ENCODE measurements around the gene PLP2.
A peak's percentile ranks its signal among the peaks of the same experiment; 100 is the strongest.

The PLP2 gene

DNA sequence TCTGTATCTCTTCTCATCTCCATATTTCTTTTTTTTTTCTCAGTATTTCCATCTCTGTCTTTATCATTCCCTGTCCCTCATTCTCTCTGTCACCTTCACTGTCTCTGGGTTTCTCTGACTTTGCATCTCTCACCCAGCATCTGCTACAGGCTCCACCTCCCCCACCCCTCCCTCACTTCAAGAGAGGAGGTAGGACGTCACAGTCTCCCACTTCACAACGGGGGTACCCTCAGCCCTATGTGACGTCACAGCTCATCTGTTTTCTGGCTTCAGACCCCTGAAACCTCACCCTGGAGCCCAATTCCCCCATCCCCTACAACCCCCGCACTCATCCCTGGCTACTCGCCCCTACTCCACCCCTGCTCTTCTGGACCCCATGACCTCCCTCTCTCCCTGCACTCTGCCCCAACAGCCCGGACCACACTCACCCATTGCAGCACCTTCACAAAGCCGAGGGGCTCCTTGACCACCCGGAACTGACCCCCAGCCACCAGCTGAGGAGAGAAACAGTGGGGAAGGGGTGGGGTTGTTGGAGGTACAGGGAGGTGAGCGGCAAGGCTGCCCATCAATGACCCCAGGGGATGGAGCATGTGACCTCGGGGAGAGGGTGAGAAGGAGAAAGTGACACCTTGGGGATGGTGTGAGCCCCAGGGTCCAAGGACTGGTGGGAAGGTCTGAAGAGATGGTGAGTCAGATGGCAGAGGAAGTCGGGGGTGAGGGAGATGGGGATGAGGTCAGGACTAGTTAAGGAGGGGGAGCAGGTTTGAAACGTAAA is 27.0 kb downstream of the PLP2 start:
- no peak overlapping the region for H3K4me3 ChIP-seq (ENCODE audit: low read depth, low read length)
- TF ChIP-seq, protein P1, sequence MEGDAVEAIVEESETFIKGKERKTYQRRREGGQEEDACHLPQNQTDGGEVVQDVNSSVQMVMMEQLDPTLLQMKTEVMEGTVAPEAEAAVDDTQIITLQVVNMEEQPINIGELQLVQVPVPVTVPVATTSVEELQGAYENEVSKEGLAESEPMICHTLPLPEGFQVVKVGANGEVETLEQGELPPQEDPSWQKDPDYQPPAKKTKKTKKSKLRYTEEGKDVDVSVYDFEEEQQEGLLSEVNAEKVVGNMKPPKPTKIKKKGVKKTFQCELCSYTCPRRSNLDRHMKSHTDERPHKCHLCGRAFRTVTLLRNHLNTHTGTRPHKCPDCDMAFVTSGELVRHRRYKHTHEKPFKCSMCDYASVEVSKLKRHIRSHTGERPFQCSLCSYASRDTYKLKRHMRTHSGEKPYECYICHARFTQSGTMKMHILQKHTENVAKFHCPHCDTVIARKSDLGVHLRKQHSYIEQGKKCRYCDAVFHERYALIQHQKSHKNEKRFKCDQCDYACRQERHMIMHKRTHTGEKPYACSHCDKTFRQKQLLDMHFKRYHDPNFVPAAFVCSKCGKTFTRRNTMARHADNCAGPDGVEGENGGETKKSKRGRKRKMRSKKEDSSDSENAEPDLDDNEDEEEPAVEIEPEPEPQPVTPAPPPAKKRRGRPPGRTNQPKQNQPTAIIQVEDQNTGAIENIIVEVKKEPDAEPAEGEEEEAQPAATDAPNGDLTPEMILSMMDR (IDR thresholded peaks at IDR 0.05; ENCODE audit: borderline replicate concordance, insufficient read depth, low read depth, low read length) = no peak

DNA sequence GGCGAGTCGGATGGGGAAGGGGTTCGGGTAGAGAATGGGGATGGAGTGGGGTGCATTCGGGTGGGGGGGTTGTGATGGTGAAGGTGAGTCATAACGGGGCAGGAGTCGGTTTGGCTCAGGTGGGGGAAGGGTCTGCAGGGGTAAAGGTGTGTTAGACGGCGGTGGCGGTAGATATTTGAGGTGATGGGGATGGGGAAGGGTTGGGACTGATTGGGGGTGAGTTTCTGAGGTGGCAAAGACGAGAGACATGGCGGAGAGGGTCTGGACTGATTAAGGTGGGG is 27.6 kb downstream of the PLP2 start:
- TF ChIP-seq, protein P1 (IDR thresholded peaks at IDR 0.05; ENCODE audit: borderline replicate concordance, insufficient read depth, low read depth, low read length) = no peak
- no peak overlapping the region for H3K4me3 ChIP-seq (ENCODE audit: low read depth, low read length)

DNA sequence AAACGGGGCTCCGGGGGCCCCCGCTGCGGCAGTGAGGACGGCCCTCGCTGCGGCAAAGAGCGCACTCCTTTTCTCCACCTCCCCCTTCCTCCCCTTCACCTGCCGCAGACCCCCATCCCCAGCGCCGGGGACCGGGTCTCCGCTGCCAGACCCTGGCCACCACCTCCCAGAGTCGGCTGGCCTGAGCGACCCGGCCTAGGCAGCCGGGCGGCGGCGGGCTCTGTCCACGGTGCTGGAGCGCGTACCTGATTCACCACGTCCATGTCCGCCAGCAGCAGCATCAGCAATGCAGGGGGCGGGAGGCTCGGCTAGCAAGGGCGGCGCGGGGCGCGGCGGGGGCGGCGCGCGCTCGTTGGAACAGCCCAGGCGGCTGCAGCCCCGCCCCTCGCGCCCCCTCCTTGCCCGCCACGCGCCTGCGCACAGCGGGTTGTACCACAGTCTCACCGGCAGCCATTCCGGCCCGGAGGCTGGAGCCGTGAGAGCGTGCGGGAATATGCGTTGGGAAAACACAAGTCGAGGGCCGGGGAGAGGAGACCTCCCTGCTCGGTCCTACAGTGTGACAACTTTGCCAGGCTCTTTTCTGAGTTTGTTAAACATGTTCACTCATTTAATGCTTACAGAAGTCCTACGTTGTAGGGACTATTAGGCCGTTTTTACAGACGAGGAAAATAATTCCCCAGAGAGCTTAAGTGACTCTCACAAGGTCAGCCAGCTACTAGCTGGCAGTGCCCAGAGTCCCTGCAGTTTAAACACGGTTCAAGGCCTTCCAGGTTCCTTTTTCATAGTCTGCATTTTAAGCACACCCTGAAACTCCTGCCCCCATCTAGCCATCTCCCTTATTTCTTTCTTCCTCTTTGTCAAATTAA is 28.4 kb downstream of the PLP2 start, which contains the start of gene SYP:
Gene SYP, minus strand, starts transcription at position 288 of the 866 bp plus-strand sequence. Its CDS starts 7 bp downstream, at position 281.
- TF ChIP-seq, protein P1 (IDR thresholded peaks at IDR 0.05; ENCODE audit: borderline replicate concordance, insufficient read depth, low read depth, low read length) = no peak
- H3K4me3 ChIP-seq (ENCODE audit: low read depth, low read length) = peak within 1 kb of the TSS; percentile 34

DNA sequence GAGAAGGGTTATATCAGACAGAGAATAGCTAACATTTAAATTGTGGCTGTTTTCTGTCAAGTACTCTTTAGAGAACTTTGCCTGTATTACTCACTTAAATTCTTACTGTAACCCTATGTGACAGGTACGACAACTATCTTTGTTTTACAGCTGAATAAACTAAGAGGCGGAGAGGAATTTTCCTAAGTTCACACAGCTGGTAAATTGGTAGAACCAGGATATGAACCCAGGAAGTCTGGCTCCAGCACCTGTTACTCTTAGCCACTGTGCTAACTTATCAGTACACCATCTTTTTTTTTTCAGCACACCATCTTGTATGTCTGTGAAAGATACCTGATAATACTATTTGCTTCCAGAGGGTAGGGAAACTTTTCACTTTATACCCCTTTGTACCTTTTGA is 30.3 kb downstream of the PLP2 start:
- TF ChIP-seq, protein P1 (IDR thresholded peaks at IDR 0.05; ENCODE audit: borderline replicate concordance, insufficient read depth, low read depth, low read length) = no peak
- H3K4me3 ChIP-seq (ENCODE audit: low read depth, low read length) = no peak overlapping the region

DNA sequence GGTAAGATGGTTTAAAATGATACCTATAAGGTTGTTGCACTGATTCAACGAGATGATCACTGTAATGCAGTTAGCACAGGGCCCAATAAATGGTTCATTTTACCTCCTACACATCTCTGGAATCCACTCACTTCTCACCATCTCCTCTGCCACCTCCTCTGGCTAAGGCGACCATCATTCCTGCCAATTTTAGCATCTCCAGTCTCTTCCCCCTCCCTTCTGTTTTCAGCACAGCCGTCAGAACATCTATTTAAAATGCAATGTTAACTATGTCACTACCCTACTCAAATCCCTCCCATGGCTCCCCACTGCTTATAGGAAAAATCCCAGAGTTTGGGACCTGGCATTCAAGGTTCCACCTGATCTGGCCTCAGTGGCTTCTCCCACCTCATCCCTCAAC is 31.8 kb downstream of the PLP2 start:
- TF ChIP-seq, protein P1 (IDR thresholded peaks at IDR 0.05; ENCODE audit: borderline replicate concordance, insufficient read depth, low read depth, low read length) = no peak
- H3K4me3 ChIP-seq (ENCODE audit: low read depth, low read length) = no peak overlapping the region

DNA sequence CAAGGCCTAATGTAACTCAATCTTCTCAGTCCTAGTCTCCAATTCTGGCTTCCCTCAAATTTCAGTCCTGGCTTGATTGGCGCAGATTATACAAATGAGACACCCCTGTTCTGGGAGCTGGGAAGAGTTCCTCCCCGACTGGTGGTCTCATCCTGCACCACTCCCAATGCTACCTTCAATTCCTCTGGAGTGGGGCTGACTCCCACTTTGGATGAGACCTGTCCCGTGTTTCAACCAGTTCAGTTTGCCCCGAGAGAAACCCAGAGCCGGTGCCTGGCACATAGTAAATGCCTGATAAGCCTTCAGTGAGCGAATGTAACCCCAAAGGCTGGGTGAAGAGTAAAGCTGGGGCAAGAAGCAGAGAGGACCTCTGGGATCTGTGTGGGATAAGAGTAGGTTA is 32.3 kb downstream of the PLP2 start:
- no peak overlapping the region for H3K4me3 ChIP-seq (ENCODE audit: low read depth, low read length)
- TF ChIP-seq, protein P1 (IDR thresholded peaks at IDR 0.05; ENCODE audit: borderline replicate concordance, insufficient read depth, low read depth, low read length) = no peak

Measured in GM12875 (cell line).